Adrenal gland (tissue), 12 donors: Measurements from ENCODE around the gene SPINK4. TPM values are rescaled to one million over a fixed set of nuclear protein-coding genes. Genes with fewer than 3 reads are reported as not detected.

Experiments used
- DNase-seq, 7 donors: peaks; one replicate each; pipeline ENCODE4 v3.0.0-alpha.2; 2019 to 2020
- H3K27ac ChIP-seq, 5 donors: fragments of 200-600 bp; sonication (generic) in 4 of 5; 1 replicate in 3 of 5; 2 replicates in 2 of 5; pipeline versions ENCODE4 v1.5.1 to v1.8.0; 2016 to 2020; ENCODE audit warnings: mild to moderate bottlenecking in 1 of 5
- H3K27me3 ChIP-seq: fragments of 200-600 bp; 2 replicates; pipeline ENCODE4 v1.8.0; 2021
- H3K36me3 ChIP-seq, 2 donors: fragments of 200-600 bp; replicated peaks in 1 of 2; 1 replicate in 1 of 2; 2 replicates in 1 of 2; pipeline versions ENCODE4 v1.5.1 to v1.8.0; 2018 to 2022
- H3K4me1 ChIP-seq, 2 donors: fragments of 200-600 bp; replicated peaks in 1 of 2; 1 replicate in 1 of 2; 2 replicates in 1 of 2; pipeline versions ENCODE4 v1.5.1 to v1.8.0; 2018 to 2021
- H3K4me3 ChIP-seq, 4 donors: fragments of 200-600 bp; sonication (generic) in 3 of 4; one replicate each; pipeline ENCODE4 v1.5.1; 2016 to 2018
- H3K9me3 ChIP-seq, 3 donors: fragments of 200-600 bp; sonication (generic) in 1 of 3; replicated peaks in 1 of 3; 1 replicate in 2 of 3; 2 replicates in 1 of 3; pipeline versions ENCODE4 v1.5.1 to v1.8.0; 2016 to 2021
- CTCF ChIP-seq, 6 experiments: fragments of 450-650 bp in 4 of 6; fragments of 200-600 bp in 2 of 6; sonication (generic) in 1 of 6; IDR thresholded peaks; 1 replicate in 5 of 6; 2 replicates in 1 of 6; pipeline versions ENCODE4 v1.5.1 to v1.8.0; 2016 to 2021; ENCODE audit warnings: antibody characterized with exemption in 6 of 6, mild to moderate bottlenecking in 2 of 6, moderate library complexity in 1 of 6
- POLR2A ChIP-seq, 2 donors: fragments of 450-650 bp; IDR thresholded peaks; one replicate each; pipeline ENCODE4 v1.6.1; 2017; ENCODE audit warnings: antibody characterized with exemption in 2 of 2, mild to moderate bottlenecking in 2 of 2, moderate library complexity in 1 of 2
- WGBS, 4 donors: extraction: QIAGEN DNeasy Blood & Tissue Kit in 2 of 4; methylation state at CpG; one replicate each; pipeline versions ENCODE4 v1.1.5 to v1.1.7; 2013 to 2017; 5-methylcytosine and 5-hydroxymethylcytosine counted together
- intact Hi-C, 2 donors: fragments of 100-400 bp; cut with DNase I; formaldehyde crosslinking; loops; one replicate each; pipeline versions ENCODE4 v1.14.1 to v1.15.0; 2022 to 2023
- polyA plus RNA-seq, 3 donors: library from polyadenylated mRNA; stranded (reverse); fragments of 200-250 nt in 2 of 3; fragments of 350-450 nt in 1 of 3; fragmentation: Illumina TruSeq in 1 of 3; extraction: RNeasy Lipid Tissue Mini Kit (QIAGEN cat#74804) in 1 of 3; gene quantifications; one replicate each; pipeline ENCODE4 v1.2.3, GENCODE V29; 2013 to 2014
- total RNA-seq, 9 donors: library from RNA; depleted of rRNA in 4 of 9; stranded (reverse); fragments of >200 nt in 4 of 9; fragments of 120-200 nt in 1 of 9; fragmentation: NEBNext Ultra II Directional in 1 of 9; extraction: Animal tissue kit (Norgen Biotek cat#: 25700) in 1 of 9; gene quantifications; one replicate each; pipeline versions ENCODE4 v1.1.0 to v1.2.4, GENCODE V29; 2013 to 2023
- donor health status: healthy with polysubstance abuse.
- donor health status: Bipolar disorder and iron deficiency.
- donor health status: DM: yes; HTN: yes; CAD: no.
- donor health status: DM: no; HTN: no; CAD: no.
- donor health status: DM: no; HTN: no; CAD: no.
- donor health status: DM: yes; HTN: yes; CAD: no.

Gene SPINK4
- total and polyA plus RNA-seq, 12 donors: 1.7 to 12.0 (median 4.3) TPM; not detected in 7

GRCh38 chr9:33265211-33265865 is 25.4 kb downstream of the SPINK4 start:
- Histone ChIP-seq H3K27me3 (no peaks in the 10 kb centered on the region), H3K27ac (peak overlapping the region in 4 of 5 donors; percentile 63 to 96 (median 87)), H3K4me1 (peaks cover 17 to 26% of the 10 kb centered on the region in 2 donors), H3K36me3 (peaks cover 0 to 60% of the 10 kb centered on the region in 2 donors), H3K4me3 (peak overlapping the region in 2 of 4 donors; percentile 77 to 93), H3K9me3 (no peaks in the 10 kb centered on the region)
- peak in 6 of 7 donors; percentile 21 to 39 (median 26) for DNase-seq
- WGBS, 4 donors: 15 to 20% (median 17%) methylated on average over 13 of the region's 13 CpGs
- intact Hi-C loops: no loop called here
- TF ChIP-seq POLR2A (IDR thresholded peaks at IDR 0.05) (no peak), CTCF (IDR thresholded peaks at IDR 0.05) (no peak)

GRCh38 chr9:33267151-33267767 is 27.3 kb downstream of the SPINK4 start:
- TF ChIP-seq CTCF (IDR thresholded peaks at IDR 0.05) (no peak), POLR2A (IDR thresholded peaks at IDR 0.05) (no peak)
- peaks cover 0 to 60% of the 10 kb centered on the region in 2 donors for H3K36me3 ChIP-seq
- no peak overlapping the region for H3K27ac ChIP-seq
- no peaks in the 10 kb centered on the region for H3K27me3 ChIP-seq
- intact Hi-C loops: no loop called here
- no peak overlapping the region for H3K4me3 ChIP-seq
- peaks cover 17 to 26% of the 10 kb centered on the region in 2 donors for H3K4me1 ChIP-seq
- no peak for DNase-seq
- H3K9me3 ChIP-seq: no peaks in the 10 kb centered on the region

- intact Hi-C loops: no loop called here
- TF ChIP-seq CTCF (IDR thresholded peaks at IDR 0.05): no peak
- no peak for TF ChIP-seq POLR2A (IDR thresholded peaks at IDR 0.05)
- 95 to 99% (median 97%) methylated on average over 3 of the region's 3 CpGs for WGBS, 4 donors
Measured at GRCh38 chr9:33270146-33270545, 30.2 kb downstream of the SPINK4 start.

GRCh38 chr9:33272061-33272460 is 32.1 kb downstream of the SPINK4 start:
- TF ChIP-seq CTCF (IDR thresholded peaks at IDR 0.05) (no peak), POLR2A (IDR thresholded peaks at IDR 0.05) (no peak)
- Histone ChIP-seq H3K27me3 (no peaks in the 10 kb centered on the region), H3K4me1 (no peaks in the 10 kb centered on the region), H3K9me3 (no peaks in the 10 kb centered on the region), H3K36me3 (peaks cover 0 to 97% of the 10 kb centered on the region in 2 donors), H3K27ac (no peak overlapping the region), H3K4me3 (no peak overlapping the region)
- DNase-seq: peak in 1 of 7 donors; percentile 19
- intact Hi-C loops: no loop called here
- WGBS, 4 donors: 92 to 100% (median 98%) methylated on average over 1 of the region's 1 CpG

More at GRCh38 chr9:33270146-33270545, 30.2 kb downstream of the SPINK4 start:
- H3K4me3 ChIP-seq: no peak overlapping the region
- H3K36me3 ChIP-seq: peaks cover 0 to 86% of the 10 kb centered on the region in 2 donors
- peaks cover 9 to 14% of the 10 kb centered on the region in 2 donors for H3K4me1 ChIP-seq
- H3K27ac ChIP-seq: no peak overlapping the region
- no peak for DNase-seq
- no peaks in the 10 kb centered on the region for H3K9me3 ChIP-seq
- H3K27me3 ChIP-seq: no peaks in the 10 kb centered on the region
